ENCODE measurements around the gene CAPN15. TPM values are rescaled to one million over a fixed set of nuclear protein-coding genes. Genes with fewer than 3 reads are reported as not detected.
A peak's percentile ranks its signal among the peaks of the same experiment; 100 is the strongest.

The CAPN15 gene
- total RNA-seq, 2 experiments from 2014 or later: 32.9 to 54.0 TPM

- Histone ChIP-seq H3K36me3 (ENCODE audit: insufficient read depth, low read length) (peaks cover 4% of the 10 kb centered on the region; the same call in 1 of the 2 replicates), H2AFZ (ENCODE audit: low read length) (no peak overlapping the region), H3K9me3 (ENCODE audit: low read length) (no peaks in the 10 kb centered on the region), H3K9me2 (ENCODE audit: insufficient read depth, low read length) (no peaks in the 10 kb centered on the region), H3K4me3 (ENCODE audit: low read depth, low read length, poor library complexity, severe bottlenecking) (no peak overlapping the region), H3K27ac (ENCODE audit: low read depth, low read length, poor library complexity, severe bottlenecking) (no peak overlapping the region), H3K79me2 (ENCODE audit: insufficient read depth, low read depth, low read length) (peaks cover 18% of the 10 kb centered on the region), H3K4me2 (ENCODE audit: low read length) (no peak overlapping the region), H4K20me1 (ENCODE audit: insufficient read depth, low read length) (no peaks in the 10 kb centered on the region), H3K4me1 (ENCODE audit: insufficient read depth, low read length, poor library complexity, severe bottlenecking) (peaks cover 22% of the 10 kb centered on the region)
- no peak for DNase-seq (ENCODE audit: low spot score)
- TF ChIP-seq EZH2phosphoT487 (IDR thresholded peaks at IDR 0.05; ENCODE audit: borderline replicate concordance, low read depth, low read length) (no peak), CTCF (conservative IDR thresholded peaks at IDR 0.05; ENCODE audit: low read length) (no peak)
- intact Hi-C loops (cut with micrococcal nuclease; ENCODE audit: unreplicated experiment): no loop called here
- ChIA-PET CTCF (ENCODE audit: unreplicated experiment) (no interaction called here), POLR2A (no interaction called here)
- no TSS peak for BruUV-seq (replicated peaks)
Measured at GRCh38 chr16:524274-525040, 3.1 kb upstream of the CAPN15 start.

GRCh38 chr16:525123-525519 lies 2.4 kb upstream of the CAPN15 start:
- no peak overlapping the region for H3K27ac ChIP-seq (ENCODE audit: low read depth, low read length, poor library complexity, severe bottlenecking)
- ChIA-PET CTCF (ENCODE audit: unreplicated experiment) (no interaction called here), POLR2A (no interaction called here)
- peak overlapping the region; percentile 90 for H3K4me2 ChIP-seq (ENCODE audit: low read length)
- H3K9me3 ChIP-seq (ENCODE audit: low read length): no peaks in the 10 kb centered on the region
- H3K4me3 ChIP-seq (ENCODE audit: low read depth, low read length, poor library complexity, severe bottlenecking): no peak overlapping the region
- no peaks in the 10 kb centered on the region for H3K9me2 ChIP-seq (ENCODE audit: insufficient read depth, low read length)
- intact Hi-C loops (cut with micrococcal nuclease; ENCODE audit: unreplicated experiment): no loop called here
- TF ChIP-seq EZH2phosphoT487 (IDR thresholded peaks at IDR 0.05; ENCODE audit: borderline replicate concordance, low read depth, low read length) (no peak), CTCF (conservative IDR thresholded peaks at IDR 0.05; ENCODE audit: low read length) (no peak)
- no peaks in the 10 kb centered on the region for H4K20me1 ChIP-seq (ENCODE audit: insufficient read depth, low read length)
- no peak overlapping the region for H2AFZ ChIP-seq (ENCODE audit: low read length)
- peaks cover 24% of the 10 kb centered on the region for H3K4me1 ChIP-seq (ENCODE audit: insufficient read depth, low read length, poor library complexity, severe bottlenecking)
- DNase-seq (ENCODE audit: low spot score): peak; percentile 11
- BruUV-seq (replicated peaks): no TSS peak
- H3K79me2 ChIP-seq (ENCODE audit: insufficient read depth, low read depth, low read length): peaks cover 25% of the 10 kb centered on the region
- peaks cover 11% of the 10 kb centered on the region; the same call in 1 of the 2 replicates for H3K36me3 ChIP-seq (ENCODE audit: insufficient read depth, low read length)

DNA sequence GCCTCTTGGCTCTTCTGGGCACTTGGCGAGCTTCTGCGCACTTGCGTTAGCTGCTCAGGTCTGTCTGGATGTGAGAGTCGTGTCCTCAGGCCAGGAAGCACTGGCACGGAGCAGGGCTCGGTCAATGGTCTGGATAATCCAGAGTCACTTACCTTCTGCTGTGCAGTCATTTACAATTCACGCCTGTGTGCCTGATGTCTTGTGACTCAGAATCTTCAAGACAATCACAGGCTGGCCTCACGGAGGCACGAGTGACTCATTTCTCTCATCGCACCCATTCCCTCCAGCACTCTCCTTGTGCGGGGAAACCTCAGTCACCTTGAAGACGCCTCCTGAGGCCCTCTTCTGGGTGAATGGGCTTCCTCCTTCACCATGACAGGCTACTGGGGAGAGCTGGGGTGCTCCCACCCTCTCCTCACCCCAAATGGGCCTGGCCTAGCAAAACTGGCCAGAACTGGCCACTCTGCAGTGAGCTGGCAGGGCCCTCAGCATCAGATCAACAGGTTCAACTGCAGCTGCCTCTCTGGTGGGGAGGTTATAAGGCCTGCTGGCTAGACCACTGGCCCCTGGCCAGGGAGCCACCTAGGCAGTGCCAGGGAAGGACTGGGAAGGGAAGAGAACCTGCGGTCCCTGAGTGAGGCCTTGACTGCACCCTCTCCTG lies 1.9 kb upstream of the CAPN15 start:
- no peak overlapping the region for H3K27ac ChIP-seq (ENCODE audit: low read depth, low read length, poor library complexity, severe bottlenecking)
- peaks cover 30% of the 10 kb centered on the region for H3K79me2 ChIP-seq (ENCODE audit: insufficient read depth, low read depth, low read length)
- peaks cover 13% of the 10 kb centered on the region; the same call in 1 of the 2 replicates for H3K36me3 ChIP-seq (ENCODE audit: insufficient read depth, low read length)
- peak overlapping the region; percentile 90 for H3K4me2 ChIP-seq (ENCODE audit: low read length)
- no peak overlapping the region for H2AFZ ChIP-seq (ENCODE audit: low read length)
- H3K9me2 ChIP-seq (ENCODE audit: insufficient read depth, low read length): no peaks in the 10 kb centered on the region
- peak overlapping the region; percentile 76 for H3K4me3 ChIP-seq (ENCODE audit: low read depth, low read length, poor library complexity, severe bottlenecking)
- no peaks in the 10 kb centered on the region for H3K9me3 ChIP-seq (ENCODE audit: low read length)
- TF ChIP-seq CTCF (conservative IDR thresholded peaks at IDR 0.05; ENCODE audit: low read length) (no peak), EZH2phosphoT487 (IDR thresholded peaks at IDR 0.05; ENCODE audit: borderline replicate concordance, low read depth, low read length) (no peak)
- ChIA-PET POLR2A (no interaction called here), CTCF (ENCODE audit: unreplicated experiment) (no interaction called here)
- no peak for DNase-seq (ENCODE audit: low spot score)
- BruUV-seq (replicated peaks): no TSS peak
- intact Hi-C loops (cut with micrococcal nuclease; ENCODE audit: unreplicated experiment): no loop called here
- peaks cover 24% of the 10 kb centered on the region for H3K4me1 ChIP-seq (ENCODE audit: insufficient read depth, low read length, poor library complexity, severe bottlenecking)
- H4K20me1 ChIP-seq (ENCODE audit: insufficient read depth, low read length): no peaks in the 10 kb centered on the region
